GM12878 (cell line): Measurements from ENCODE around the gene FLNC. TPM values are rescaled to one million over a fixed set of nuclear protein-coding genes. Genes with fewer than 3 reads are reported as not detected.

Source experiments
- ATAC-seq: fragments of 200-7000 bp; cut with Tn5 transposase; 3 replicates; pipeline ENCODE4 v1.9.1; 2020; ENCODE audit warnings: mild to moderate bottlenecking, moderate library complexity
- BruUV-seq: library from RNA; stranded (reverse); fragments of 400-500 nt; replicated peaks from 2 replicates; lab custom pipeline; 2021; lab: Mats Ljungman, UMichigan
- CTCF ChIA-PET: fragments of 300-600 bp; sonication (Branson Sonifier 250); formaldehyde crosslinking; extraction: SDS; loops from one replicate; lab custom pipeline; 2021; ENCODE audit warnings: inconsistent platforms; lab: Yijun Ruan, JAX
- POLR2A ChIA-PET: fragments of 350-600 bp; formaldehyde crosslinking; extraction: SDS; loops from one replicate; lab custom pipeline; 2021; ENCODE audit warnings: inconsistent platforms; lab: Charles Lee
- RAD21 ChIA-PET: fragments of 300-600 bp; sonication (Branson Sonifier 250); formaldehyde crosslinking; loops from one replicate; lab custom pipeline; 2023; ENCODE audit warnings: antibody characterized with exemption; ENCODE audit not compliant: unreplicated experiment; lab: Charles Lee
- SMC1A ChIA-PET: fragments of 300-600 bp; sonication (Branson Sonifier 250); formaldehyde crosslinking; loops from one replicate; lab custom pipeline; 2023; ENCODE audit not compliant: unreplicated experiment, uncharacterized antibody; lab: Charles Lee
- DNase-seq: peaks from one replicate; pipeline ENCODE4 v3.0.0-alpha.2; 2011; ENCODE audit warnings: low read depth, low spot score
- FAIRE-seq: peaks from 3 replicates; lab custom pipeline; 2011; peaks lifted over from hg19 to GRCh38; lab: Jason Lieb, UNC
- H2AFZ ChIP-seq: 2 replicates; pipeline ENCODE4 v1.6.0; 2011; ENCODE audit warnings: low read depth, low read length, control low read depth; ENCODE audit not compliant: control insufficient read depth
- H3K27ac ChIP-seq: 2 replicates; pipeline ENCODE4 v1.5.1; 2011; ENCODE audit warnings: control low read depth; ENCODE audit not compliant: control insufficient read depth, insufficient read depth
- H3K27me3 ChIP-seq, 2 experiments: replicated peaks in 1 of 2; 2 replicates each; pipeline versions ENCODE4 v1.6.0 to v1.6.1; 2011; ENCODE audit warnings: low read length in 1 of 2; ENCODE audit not compliant: control insufficient read depth in 2 of 2, insufficient read depth in 2 of 2
- H3K36me3 ChIP-seq, 2 experiments: 2 replicates each; pipeline ENCODE4 v1.5.1; 2011; ENCODE audit warnings: low read length in 1 of 2; ENCODE audit not compliant: control insufficient read depth in 2 of 2, insufficient read depth in 2 of 2
- H3K4me1 ChIP-seq: 2 replicates; pipeline ENCODE4 v1.6.1; 2011; ENCODE audit warnings: mild to moderate bottlenecking, low read length, moderate library complexity, mixed read lengths; ENCODE audit not compliant: control insufficient read depth, insufficient read depth
- H3K4me2 ChIP-seq: 2 replicates; pipeline ENCODE4 v1.6.0; 2011; ENCODE audit warnings: control low read depth; ENCODE audit not compliant: control insufficient read depth, insufficient read depth
- H3K4me3 ChIP-seq: fragments of 200-600 bp; sonication (generic); 2 replicates; pipeline ENCODE4 v1.5.1; 2016
- H3K79me2 ChIP-seq: 2 replicates; pipeline ENCODE4 v1.6.0; 2011; ENCODE audit warnings: low read length; ENCODE audit not compliant: control insufficient read depth, insufficient read depth
- H3K9ac ChIP-seq: 2 replicates; pipeline ENCODE4 v1.8.0; 2011; ENCODE audit warnings: low read length, control low read depth, mixed read lengths; ENCODE audit not compliant: control insufficient read depth, insufficient read depth
- H3K9me3 ChIP-seq: replicated peaks from 3 replicates; pipeline ENCODE4 v1.5.1; 2011; ENCODE audit warnings: mild to moderate bottlenecking, low read length; ENCODE audit not compliant: control insufficient read depth, insufficient read depth
- H4K20me1 ChIP-seq: 2 replicates; pipeline ENCODE4 v1.6.0; 2011; ENCODE audit not compliant: control insufficient read depth, insufficient read depth
- BCL3 ChIP-seq: IDR thresholded peaks from 2 replicates; pipeline ENCODE4 v1.6.1; 2011; ENCODE audit warnings: borderline replicate concordance, low read depth, mild to moderate bottlenecking, moderate library complexity, low read length; ENCODE audit not compliant: insufficient read depth, poor library complexity, severe bottlenecking
- BHLHE40 ChIP-seq, 2 experiments: fragments of 450-650 bp in 1 of 2; IDR thresholded peaks; 2 replicates each; pipeline ENCODE4 v1.6.1; 2011 to 2017; ENCODE audit warnings: low read depth in 2 of 2, borderline replicate concordance in 1 of 2, improper control_type of control experiment in 1 of 2, low read length in 1 of 2, mild to moderate bottlenecking in 1 of 2
- CTCF ChIP-seq, 3 experiments: IDR thresholded peaks in 2 of 3; conservative IDR thresholded peaks in 1 of 3; 2 replicates each; pipeline ENCODE4 v1.5.1; 2011; ENCODE audit warnings: low read depth in 3 of 3, low read length in 3 of 3, mild to moderate bottlenecking in 3 of 3, control low read depth in 2 of 3, moderate library complexity in 2 of 3, inconsistent platforms in 1 of 3, mixed read lengths in 1 of 3; ENCODE audit not compliant: control insufficient read depth in 2 of 3, insufficient read depth in 1 of 3; ENCODE audit errors: extremely low read depth in 1 of 3
- ELK1 ChIP-seq: IDR thresholded peaks from 2 replicates; pipeline ENCODE4 v1.6.1; 2012; ENCODE audit warnings: low read depth, low read length, improper control_type of control experiment
- GATAD2B ChIP-seq: fragments of 450-650 bp; conservative IDR thresholded peaks from 2 replicates; pipeline ENCODE4 v1.6.1; 2017; ENCODE audit warnings: low read depth, mild to moderate bottlenecking, moderate library complexity
- IRF3 ChIP-seq: fragments of 450-650 bp; IDR thresholded peaks from 2 replicates; pipeline ENCODE4 v1.6.1; 2014; ENCODE audit warnings: mild to moderate bottlenecking
- NRF1 ChIP-seq: conservative IDR thresholded peaks from 2 replicates; pipeline ENCODE4 v1.6.1; 2011; ENCODE audit warnings: mild to moderate bottlenecking, low read depth, low read length, improper control_type of control experiment
- TCF12 ChIP-seq: IDR thresholded peaks from 2 replicates; pipeline ENCODE4 v1.6.1; 2011; ENCODE audit warnings: low read depth, mild to moderate bottlenecking, low read length
- WGBS: methylation state at CpG from one replicate; pipeline ENCODE4 v1.1.6; 2016; ENCODE audit warnings: low lambda C conversion rate; ENCODE audit not compliant: insufficient replicate concordance, insufficient coverage; ENCODE audit errors: missing lambda C conversion rate; 5-methylcytosine and 5-hydroxymethylcytosine counted together
- in situ Hi-C: fragments of 300-500 bp; cut with MboI; formaldehyde crosslinking; loops from 9 replicates; pipeline ENCODE4 v1.14.3; 2018; ENCODE audit warnings: mixed read lengths
- intact Hi-C: fragments of 100-400 bp; cut with micrococcal nuclease; formaldehyde crosslinking; loops from one replicate; pipeline ENCODE4 v1.14.2; 2022; ENCODE audit not compliant: unreplicated experiment
- polyA plus RNA-seq, 11 experiments: library from polyadenylated mRNA; depleted of rRNA in 4 of 11; unstranded in 6 of 11; stranded (reverse) in 5 of 11; fragments of >200 nt; fragmentation: Nextera tagmentation in 4 of 11; fragmentation: Illumina TruSeq in 1 of 11; extraction: Ambion mirVana in 4 of 11; extraction: Trizol in 1 of 11; gene quantifications; 1 replicate in 1 of 11; 2 replicates in 10 of 11; pipeline versions ENCODE4 v1.2.1 to v1.2.3, GENCODE V29; 2011 to 2016; ENCODE audit warnings: inconsistent platforms in 2 of 11, missing spikeins in 2 of 11, low read depth in 1 of 11
- total RNA-seq, 4 experiments: library from RNA; depleted of rRNA in 3 of 4; stranded (reverse); fragments of >200 nt in 3 of 4; fragmentation: Illumina TruSeq in 1 of 4; extraction: Trizol in 1 of 4; gene quantifications; 2 replicates each; pipeline versions ENCODE4 v1.2.1 to v1.2.3, GENCODE V29; 2013 to 2021

FLNC gene
- total and polyA plus RNA-seq, 10 of the 15 experiments (the other 5 are each of a cell fraction or from before 2014, with no cell fraction given): 0.01 to 0.21 (median 0.06) TPM; not detected in 3

- TF ChIP-seq TCF12 (no peak), ELK1 (no peak), NRF1 (no peak)
These were observed 73.6 kb downstream of the FLNC start (continued) for GRCh38 chr7:128903621-128904361.

GRCh38 chr7:128904381-128905197 lies 74.4 kb downstream of the FLNC start:
- FAIRE-seq (peak; percentile 41), ATAC-seq (peak; percentile 94), DNase-seq (peak; percentile 35)
- H2AFZ ChIP-seq: peak overlapping the region; percentile 24; the same call in 1 of the 2 replicates
- ChIA-PET CTCF (interaction anchor here (0.7 to 6.2 kb wide), 14 partner anchors 10 to 307 kb away, joined by 3 to 44 read pairs (median 6); partner anchors contain the start of gene TNPO3), RAD21 (interaction anchor here (1.0 to 2.1 kb wide), 3 partner anchors 47 to 187 kb away, joined by 3 to 11 read pairs (median 3); no protein-coding TSS in a partner anchor), SMC1A (interaction anchor here (0.8 to 2.1 kb wide), 3 partner anchors 62 to 186 kb away, joined by 3 to 20 read pairs (median 4); partner anchors contain the start of gene TNPO3), POLR2A (interaction anchor here (0.7 kb wide), 1 partner anchor 185 kb away, joined by 3 read pairs; no protein-coding TSS in a partner anchor)
- no peak overlapping the region for H3K4me2 ChIP-seq
- peaks cover 7% of the 10 kb centered on the region for H3K4me1 ChIP-seq
- BruUV-seq: no TSS peak
- 17% methylated on average over 7 of the region's 8 CpGs for WGBS
- no peaks in the 10 kb centered on the region for H3K27me3 ChIP-seq
- in situ Hi-C loops (loop anchor here (5.0 kb wide), 2 partner anchors 188 to 308 kb away; no protein-coding TSS in a partner anchor), intact Hi-C loops (loop anchor here (1.0 to 2.0 kb wide), 3 partner anchors 36 to 306 kb away; no protein-coding TSS in a partner anchor)
- H3K36me3 ChIP-seq: no peaks in the 10 kb centered on the region
- H3K9me3 ChIP-seq: no peaks in the 10 kb centered on the region
- no peak overlapping the region for H3K9ac ChIP-seq
- H3K27ac ChIP-seq: no peak overlapping the region
- H4K20me1 ChIP-seq: no peaks in the 10 kb centered on the region
- H3K79me2 ChIP-seq: no peaks in the 10 kb centered on the region
- H3K4me3 ChIP-seq: no peak overlapping the region
- no peak for TF ChIP-seq IRF3
- TF ChIP-seq CTCF (IDR thresholded peaks at IDR 0.05 in 2 of 3, conservative IDR thresholded peaks at IDR 0.05 in 1 of 3; ENCODE audit: control insufficient read depth in 2 of 3, extremely low read depth in 1 of 3, insufficient read depth in 1 of 3, low read depth in 3 of 3, low read length in 3 of 3): peak; percentile 59 to 78 (median 71)
- no peak for TF ChIP-seq BCL3
- TF ChIP-seq BHLHE40 (IDR thresholded peaks at IDR 0.05; ENCODE audit: borderline replicate concordance in 1 of 2, low read depth in 2 of 2, low read length in 1 of 2): peak; percentile 93 to 95
- peak; percentile 30; the same call in 1 of the 2 replicates for TF ChIP-seq GATAD2B
